ENCODE results near the gene GPR61. TPM values are rescaled to one million over a fixed set of nuclear protein-coding genes. Genes with fewer than 3 reads are reported as not detected.

The GPR61 gene
- polyA plus RNA-seq, 3 donors: 0.28 TPM; not detected in 2

GRCh38 chr1:109490934-109491302 lies 48.8 kb upstream of the GPR61 start:
- Histone ChIP-seq H4K20me1 (ENCODE audit: insufficient read depth, low read length) (peaks cover 15% of the 10 kb centered on the region), H3K27ac (ENCODE audit: low read depth in 1 of 2, low read length in 2 of 2) (no peak overlapping the region), H3K9me3 (replicated peaks in 1 of 2; ENCODE audit: control insufficient read depth in 1 of 2, insufficient read depth in 1 of 2, low read length in 2 of 2) (no peaks in the 10 kb centered on the region), H3K9ac (ENCODE audit: insufficient read depth, low read length, poor library complexity, severe bottlenecking) (no peak overlapping the region), H3K36me3 (replicated peaks in 1 of 2; ENCODE audit: control insufficient read depth in 1 of 2, insufficient read depth in 2 of 2, low read length in 2 of 2) (peaks cover 3 to 10% of the 10 kb centered on the region in 2 donors), H3K4me1 (ENCODE audit: control insufficient read depth in 1 of 2, insufficient read depth in 2 of 2, low read length in 2 of 2) (peaks cover 12 to 19% of the 10 kb centered on the region in 2 donors), H3K79me2 (ENCODE audit: insufficient read depth, low read length) (peaks cover 21% of the 10 kb centered on the region), H3K27me3 (ENCODE audit: control insufficient read depth in 2 of 2, insufficient read depth in 2 of 2, low read length in 2 of 2) (no peaks in the 10 kb centered on the region), H3K4me2 (replicated peaks; ENCODE audit: extremely low read depth, low read length, poor library complexity, severe bottlenecking) (no peak overlapping the region), H3K4me3 (replicated peaks in 1 of 3; ENCODE audit: low read depth in 2 of 3, low read length in 3 of 3) (no peak overlapping the region), H2AFZ (ENCODE audit: insufficient read depth, low read depth, low read length, poor library complexity, severe bottlenecking) (no peak overlapping the region)
- intact Hi-C loops (cut with micrococcal nuclease): loop anchor here in 1 of 2 donors (2.0 kb wide), 1 partner anchor 42 kb away; no protein-coding TSS in a partner anchor
- TF ChIP-seq CTCF (IDR thresholded peaks at IDR 0.05): peak; percentile 65
- H3K4me3 Mint-ChIP-seq: no peak overlapping the region
- peaks cover 21% of the 10 kb centered on the region for H3K4me1 Mint-ChIP-seq
- WGBS (ENCODE audit: insufficient coverage): 97% methylated on average over 10 of the region's 11 CpGs
- no peak for DNase-seq
- peaks cover 21 to 24% of the 10 kb centered on the region in 2 donors for H3K36me3 Mint-ChIP-seq
- peak overlapping the region in 1 of 7 donors; percentile 30 for H3K27ac Mint-ChIP-seq
- peaks cover 0 to 5% (median 0%) of the 10 kb centered on the region in 3 donors for H3K27me3 Mint-ChIP-seq (ENCODE audit: low read depth in 3 of 3)
- no peaks in the 10 kb centered on the region for H3K9me3 Mint-ChIP-seq

- Mint-ChIP-seq H3K4me3 (peak overlapping the region in 1 of 2 donors; percentile 41), H3K4me1 (peaks cover 22% of the 10 kb centered on the region), H3K27me3 (ENCODE audit: low read depth in 3 of 3) (peaks cover 0 to 5% (median 0%) of the 10 kb centered on the region in 3 donors), H3K9me3 (no peaks in the 10 kb centered on the region), H3K27ac (no peak overlapping the region), H3K36me3 (peaks cover 25 to 26% of the 10 kb centered on the region in 2 donors)
- peaks cover 19% of the 10 kb centered on the region for H4K20me1 ChIP-seq (ENCODE audit: insufficient read depth, low read length)
- no peak overlapping the region for H3K4me2 ChIP-seq (replicated peaks; ENCODE audit: extremely low read depth, low read length, poor library complexity, severe bottlenecking)
- no peak overlapping the region for H3K4me3 ChIP-seq (replicated peaks in 1 of 3; ENCODE audit: low read depth in 2 of 3, low read length in 3 of 3)
- peaks cover 12 to 19% of the 10 kb centered on the region in 2 donors for H3K4me1 ChIP-seq (ENCODE audit: control insufficient read depth in 1 of 2, insufficient read depth in 2 of 2, low read length in 2 of 2)
- 100% methylated on average over 5 of the region's 8 CpGs for WGBS (ENCODE audit: insufficient coverage)
- no peak overlapping the region for H3K9ac ChIP-seq (ENCODE audit: insufficient read depth, low read length, poor library complexity, severe bottlenecking)
- H3K27ac ChIP-seq (ENCODE audit: low read depth in 1 of 2, low read length in 2 of 2): no peak overlapping the region
- H3K36me3 ChIP-seq (replicated peaks in 1 of 2; ENCODE audit: control insufficient read depth in 1 of 2, insufficient read depth in 2 of 2, low read length in 2 of 2): peaks cover 8 to 14% of the 10 kb centered on the region in 2 donors
- H3K9me3 ChIP-seq (replicated peaks in 1 of 2; ENCODE audit: control insufficient read depth in 1 of 2, insufficient read depth in 1 of 2, low read length in 2 of 2): no peaks in the 10 kb centered on the region
- intact Hi-C loops (cut with micrococcal nuclease): loop anchor here in 1 of 2 donors (2.0 kb wide), 1 partner anchor 41 kb away; no protein-coding TSS in a partner anchor
- H3K79me2 ChIP-seq (ENCODE audit: insufficient read depth, low read length): peaks cover 25% of the 10 kb centered on the region
- H3K27me3 ChIP-seq (ENCODE audit: control insufficient read depth in 2 of 2, insufficient read depth in 2 of 2, low read length in 2 of 2): no peaks in the 10 kb centered on the region
- no peak for TF ChIP-seq CTCF (IDR thresholded peaks at IDR 0.05)
- no peak for DNase-seq
- no peak overlapping the region for H2AFZ ChIP-seq (ENCODE audit: insufficient read depth, low read depth, low read length, poor library complexity, severe bottlenecking)
Measured at GRCh38 chr1:109491372-109491771, 48.3 kb upstream of the GPR61 start.

Data from CD14-positive monocyte (primary cell).